OCI-M1 (cell line): Measurements from ENCODE around the gene TMA7B.

Experiments used
- DNase-seq: peaks from one replicate; lab custom pipeline; 2025; lab: John Stamatoyannopoulos, UW

TMA7B gene

GRCh38 chr22:39959640-39960447 is at the start of gene TMA7B:
TMA7B (plus strand) TSS chr22:39960397; CDS start chr22:39964375, 3,978 bp downstream.
- DNase-seq: no peak

- no peak for DNase-seq
Measured at GRCh38 chr22:39910876-39911613, 49.2 kb upstream of the TMA7B start.

- no peak for DNase-seq
Measured at GRCh38 chr22:39913321-39913720, 46.9 kb upstream of the TMA7B start.

- no peak for DNase-seq
Measured at GRCh38 chr22:39913886-39914285, 46.3 kb upstream of the TMA7B start.

- DNase-seq: no peak
Measured at GRCh38 chr22:39914584-39914983, 45.6 kb upstream of the TMA7B start.

GRCh38 chr22:39915295-39915726 is 44.9 kb upstream of the TMA7B start:
- DNase-seq: peak; percentile 20

GRCh38 chr22:39916496-39916895 is 43.7 kb upstream of the TMA7B start:
- no peak for DNase-seq

GRCh38 chr22:39917197-39917643 is 43.0 kb upstream of the TMA7B start:
- no peak for DNase-seq

GRCh38 chr22:39917776-39918495 is 42.3 kb upstream of the TMA7B start:
- peak; percentile 79 for DNase-seq

- DNase-seq: peak; percentile 81
Measured at GRCh38 chr22:39920134-39920743, 40.0 kb upstream of the TMA7B start.

- DNase-seq: no peak
Measured at GRCh38 chr22:39923696-39924095, 36.5 kb upstream of the TMA7B start.

GRCh38 chr22:39924286-39924685 is 35.9 kb upstream of the TMA7B start:
- no peak for DNase-seq

GRCh38 chr22:39925273-39925672 is 34.9 kb upstream of the TMA7B start:
- no peak for DNase-seq

- DNase-seq: no peak
Measured at GRCh38 chr22:39925909-39926679, 34.1 kb upstream of the TMA7B start.

- DNase-seq: no peak
Measured at GRCh38 chr22:39926753-39927152, 33.4 kb upstream of the TMA7B start.

GRCh38 chr22:39927544-39927943 is 32.7 kb upstream of the TMA7B start:
- no peak for DNase-seq

- no peak for DNase-seq
Measured at GRCh38 chr22:39928536-39929520, 31.4 kb upstream of the TMA7B start.

GRCh38 chr22:39931251-39931650 is 28.9 kb upstream of the TMA7B start:
- DNase-seq: no peak

GRCh38 chr22:39932166-39932565 is 28.0 kb upstream of the TMA7B start:
- no peak for DNase-seq
